ENCODE results near the gene ETS2. TPM values are rescaled to one million over a fixed set of nuclear protein-coding genes. Genes with fewer than 3 reads are reported as not detected.

ETS2 gene
- total and polyA plus RNA-seq, 2 of the 8 experiments (the other 6 are each of a cell fraction or from before 2014, with no cell fraction given), result 11.0 to 45.1 TPM

DNA sequence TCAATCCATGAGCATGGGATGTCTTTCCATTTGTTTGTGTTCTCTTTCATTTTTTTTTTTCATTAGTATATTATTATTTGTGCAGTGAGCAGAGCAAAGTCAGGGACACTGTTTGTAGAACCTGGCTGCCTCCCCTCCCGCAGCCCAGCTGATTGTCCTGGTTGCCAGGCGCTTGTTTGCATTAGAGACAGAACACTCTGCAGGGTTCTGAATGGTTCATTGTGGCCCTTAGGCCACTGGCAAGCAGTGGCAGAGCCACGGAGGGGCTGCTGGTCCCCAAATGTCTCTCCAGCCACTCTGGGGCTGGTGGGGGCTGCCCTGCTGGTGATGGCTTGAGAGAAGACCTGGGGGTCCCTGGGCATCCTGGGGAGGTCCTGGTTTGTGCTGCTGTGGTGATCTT, 29.0 kb downstream of the ETS2 start (continued):
- no peak for TF ChIP-seq RBBP5 (IDR thresholded peaks at IDR 0.05; ENCODE audit: borderline replicate concordance, low read depth, low read length)
- no peak for TF ChIP-seq TEAD4 (IDR thresholded peaks at IDR 0.05; ENCODE audit: low read depth, low read length)
- TF ChIP-seq PHF8 (conservative IDR thresholded peaks at IDR 0.05; ENCODE audit: low read depth, low read length), result no peak
- no peak for TF ChIP-seq TCF12 (IDR thresholded peaks at IDR 0.05; ENCODE audit: low read depth, low read length)
